Measurements from ENCODE around the gene ROBO1.
A peak's percentile ranks its signal among the peaks of the same experiment; 100 is the strongest.

ROBO1 gene

GRCh38 chr3:79041621-79042020 lies 726.2 kb downstream of the ROBO1 start:
- DNase-seq = no peak

DNA sequence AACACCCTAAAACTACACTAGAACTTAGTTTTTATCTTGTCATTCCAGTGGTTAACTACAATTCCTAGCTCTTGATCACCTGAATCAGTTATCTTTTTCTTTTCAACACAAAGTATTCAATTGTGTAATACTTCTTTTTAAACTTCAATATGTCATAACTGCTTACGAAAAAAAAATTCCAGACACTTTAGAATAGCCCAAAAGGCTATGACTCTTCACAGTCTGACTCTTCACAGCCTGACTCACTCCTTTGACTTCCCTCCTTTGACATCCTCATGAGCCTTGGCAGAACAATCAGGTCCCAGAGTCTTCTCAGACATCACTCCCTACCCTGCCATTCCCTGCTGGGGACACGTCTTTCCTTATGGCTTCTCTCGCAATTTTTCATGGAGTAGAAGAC lies 727.1 kb downstream of the ROBO1 start:
- DNase-seq = no peak

- no peak for DNase-seq
Measured at GRCh38 chr3:79040091-79040490, 727.7 kb downstream of the ROBO1 start.

- no peak for DNase-seq
Measured at GRCh38 chr3:79039192-79039591, 728.6 kb downstream of the ROBO1 start.

GRCh38 chr3:79038636-79039035 lies 729.2 kb downstream of the ROBO1 start:
- DNase-seq = no peak

GRCh38 chr3:79038057-79038456 lies 729.7 kb downstream of the ROBO1 start:
- no peak for DNase-seq

GRCh38 chr3:79032686-79033318 lies 735.0 kb downstream of the ROBO1 start:
- no peak for DNase-seq

GRCh38 chr3:79030157-79030556 lies 737.6 kb downstream of the ROBO1 start:
- no peak for DNase-seq

DNA sequence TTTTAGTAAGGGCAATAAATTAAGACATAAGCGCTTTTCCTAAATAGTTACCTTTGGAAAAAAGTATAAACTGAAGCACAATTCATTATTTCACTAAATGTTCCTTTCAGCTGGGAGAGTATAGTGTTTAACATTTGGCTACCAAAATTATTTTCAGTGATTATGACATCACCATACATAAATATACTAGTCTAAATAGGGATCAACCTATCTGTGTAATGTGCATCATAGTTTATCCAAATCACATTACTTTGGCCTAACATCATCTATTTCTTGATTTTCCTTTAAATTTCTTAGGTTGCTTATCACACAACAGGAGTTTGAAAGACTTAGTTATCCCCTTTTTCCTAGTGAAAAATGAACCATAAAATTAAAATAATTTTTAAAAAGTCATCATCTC lies 738.9 kb downstream of the ROBO1 start:
- no peak for DNase-seq

DNA sequence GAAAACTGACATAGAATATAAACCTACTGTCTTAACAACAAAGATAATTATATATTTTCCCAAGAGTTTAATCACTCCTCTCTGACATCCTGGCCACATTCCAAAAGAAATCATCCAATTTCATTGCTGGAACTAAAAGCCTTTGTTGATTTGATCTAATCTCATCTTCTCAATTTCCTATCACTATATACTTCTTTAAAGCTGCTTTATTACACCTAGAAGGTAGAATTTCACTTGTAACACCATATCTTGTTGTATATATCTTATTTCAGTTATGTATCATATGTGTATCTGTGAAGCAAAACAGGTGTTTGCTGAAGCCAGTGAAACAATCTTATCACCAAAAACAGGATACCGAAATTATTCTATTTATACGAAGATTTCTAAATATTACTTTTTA lies 740.2 kb downstream of the ROBO1 start:
- peak; percentile 39 for DNase-seq

GRCh38 chr3:79019924-79020173 lies 747.9 kb downstream of the ROBO1 start:
- DNase-seq = no peak

GRCh38 chr3:79019137-79019923 lies 748.5 kb downstream of the ROBO1 start:
- no peak for DNase-seq

DNA sequence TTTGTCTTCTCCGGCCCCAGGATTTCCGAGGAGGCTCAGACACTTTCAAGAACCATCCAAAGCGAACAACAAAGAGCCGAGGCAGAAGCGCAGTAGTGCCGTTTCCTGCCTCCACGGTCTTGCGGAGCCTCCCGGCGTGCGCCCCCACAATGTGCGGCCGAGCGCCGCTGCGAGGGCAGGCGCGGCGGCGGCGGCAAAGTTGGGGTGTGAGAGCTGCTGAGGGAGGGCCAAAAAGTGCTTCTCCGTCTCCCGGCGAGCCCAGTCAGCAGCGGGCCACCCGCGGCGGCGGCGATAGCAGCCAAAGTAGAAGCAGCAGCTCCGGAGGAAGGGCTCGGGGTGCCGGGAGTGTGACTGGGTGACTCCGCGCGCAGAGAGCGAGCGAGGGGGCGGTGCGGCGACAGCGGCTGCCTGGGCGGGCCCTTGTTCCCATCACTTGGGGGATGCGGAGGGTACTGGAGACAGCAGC lies 749.1 kb downstream of the ROBO1 start:
- DNase-seq = no peak

DNA sequence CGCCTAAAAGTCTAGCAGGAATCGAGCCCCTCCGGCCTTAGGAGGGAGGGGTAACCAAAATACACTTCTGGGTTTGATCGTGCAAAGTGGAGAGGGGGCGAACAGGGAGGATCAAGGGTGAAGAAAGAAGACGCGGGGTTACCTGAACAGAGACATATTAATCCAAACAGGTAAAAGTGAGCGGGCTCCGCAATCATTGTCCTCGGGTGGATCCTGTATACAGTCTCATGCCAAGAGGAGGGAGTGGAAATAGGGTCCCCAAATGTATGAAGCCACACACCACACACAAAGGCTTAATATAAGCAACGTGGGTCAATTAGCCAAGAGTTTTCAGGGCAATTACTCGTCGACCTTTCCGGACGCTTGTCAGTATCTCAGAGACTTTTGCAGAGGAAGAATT lies 749.5 kb downstream of the ROBO1 start:
- no peak for DNase-seq

GRCh38 chr3:79016587-79017376 lies 751.0 kb downstream of the ROBO1 start:
- no peak for DNase-seq

DNA sequence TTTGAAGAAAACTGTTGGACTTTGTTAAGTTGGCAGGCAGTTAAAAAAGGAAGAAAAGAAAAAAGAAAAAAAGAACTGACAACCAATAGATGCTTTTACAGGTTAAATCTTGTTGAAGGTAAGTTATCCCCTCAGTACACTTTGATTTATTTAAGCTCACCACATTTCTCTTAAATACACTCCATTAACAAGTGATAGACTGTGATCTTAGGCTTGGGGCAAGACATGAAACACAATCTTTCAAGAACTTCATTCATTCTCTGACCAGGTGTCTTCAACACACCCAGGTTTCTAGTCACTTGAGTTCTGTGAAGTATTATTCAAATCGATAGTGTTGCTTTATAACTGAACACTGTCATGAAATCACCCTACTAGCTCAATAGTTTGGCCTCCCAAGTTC lies 751.9 kb downstream of the ROBO1 start:
- DNase-seq = no peak

DNA sequence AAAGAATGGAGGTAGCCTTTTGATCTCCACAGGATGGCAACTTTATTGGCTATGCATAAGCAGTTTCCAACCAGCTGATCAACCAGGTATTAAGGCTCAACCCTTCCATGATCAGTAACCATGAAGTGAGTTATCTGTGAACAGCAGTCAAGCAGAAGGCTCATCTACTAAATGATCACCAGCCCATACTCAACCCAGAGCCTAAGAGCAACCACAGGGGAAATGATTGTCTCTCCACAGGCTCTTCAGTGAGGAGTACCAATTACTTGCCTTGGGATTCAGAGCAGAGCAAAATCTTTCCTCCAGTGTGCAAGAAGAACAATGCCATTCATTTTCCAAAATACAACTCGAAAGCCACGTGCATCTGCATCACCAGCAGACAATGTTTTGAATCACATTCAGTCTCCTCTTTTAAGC lies 754.8 kb downstream of the ROBO1 start:
- no peak for DNase-seq

DNA sequence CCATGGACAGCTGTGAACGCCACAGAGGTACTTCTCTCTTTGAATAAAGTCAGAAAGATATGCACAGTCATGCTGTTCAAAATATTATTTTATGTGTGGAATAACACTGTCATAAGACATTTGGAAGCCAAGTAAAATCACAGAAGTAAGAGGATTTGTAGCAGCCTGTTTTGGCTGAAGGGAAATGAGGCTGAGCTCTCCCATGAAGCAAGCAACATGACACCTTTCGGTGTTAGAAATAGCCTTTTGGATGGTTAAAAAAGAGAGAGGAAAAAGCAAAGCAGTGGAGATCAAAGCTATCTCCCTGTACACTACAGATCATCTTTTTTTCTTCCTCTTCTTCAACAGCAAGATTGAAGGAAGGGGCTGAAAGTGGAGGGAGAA lies 755.3 kb downstream of the ROBO1 start:
- no peak for DNase-seq

GRCh38 chr3:79011821-79012529 lies 755.8 kb downstream of the ROBO1 start:
- DNase-seq = no peak

- DNase-seq = no peak
Measured at GRCh38 chr3:79009861-79010260, 757.9 kb downstream of the ROBO1 start.

- no peak for DNase-seq
Measured at GRCh38 chr3:79006077-79006476, 761.7 kb downstream of the ROBO1 start.

GRCh38 chr3:79005084-79005483 lies 762.7 kb downstream of the ROBO1 start:
- DNase-seq = no peak

DNA sequence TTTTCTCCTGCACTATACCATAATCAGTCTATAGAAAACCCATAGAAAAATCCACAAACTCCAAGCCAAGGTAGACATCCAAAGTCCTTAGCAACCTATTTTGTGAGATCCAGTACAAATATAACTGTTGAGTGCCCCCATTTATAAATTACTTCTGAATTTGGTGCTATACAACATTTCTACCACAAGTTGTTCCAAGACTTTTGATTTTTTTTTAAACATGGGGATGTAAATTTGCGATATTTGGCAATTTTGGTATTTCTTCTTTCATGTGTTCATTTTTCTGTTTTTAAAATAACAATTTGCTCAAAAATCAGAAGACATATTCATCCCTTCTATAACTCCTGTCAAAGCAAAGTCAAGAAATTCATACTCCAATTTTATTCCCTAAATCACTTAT lies 763.8 kb downstream of the ROBO1 start:
- no peak for DNase-seq

Data from NCI-H1417 treated with DMSO at 0.1 percent for 48 hours (cell line).